Measurements from ENCODE around the gene ANAPC5.
"Not testable (repeated sequence)": the region's sequence is repeated elsewhere in the genome, so short reads cannot be mapped to it uniquely, and the experiment has no call there.

Gene ANAPC5

DNA sequence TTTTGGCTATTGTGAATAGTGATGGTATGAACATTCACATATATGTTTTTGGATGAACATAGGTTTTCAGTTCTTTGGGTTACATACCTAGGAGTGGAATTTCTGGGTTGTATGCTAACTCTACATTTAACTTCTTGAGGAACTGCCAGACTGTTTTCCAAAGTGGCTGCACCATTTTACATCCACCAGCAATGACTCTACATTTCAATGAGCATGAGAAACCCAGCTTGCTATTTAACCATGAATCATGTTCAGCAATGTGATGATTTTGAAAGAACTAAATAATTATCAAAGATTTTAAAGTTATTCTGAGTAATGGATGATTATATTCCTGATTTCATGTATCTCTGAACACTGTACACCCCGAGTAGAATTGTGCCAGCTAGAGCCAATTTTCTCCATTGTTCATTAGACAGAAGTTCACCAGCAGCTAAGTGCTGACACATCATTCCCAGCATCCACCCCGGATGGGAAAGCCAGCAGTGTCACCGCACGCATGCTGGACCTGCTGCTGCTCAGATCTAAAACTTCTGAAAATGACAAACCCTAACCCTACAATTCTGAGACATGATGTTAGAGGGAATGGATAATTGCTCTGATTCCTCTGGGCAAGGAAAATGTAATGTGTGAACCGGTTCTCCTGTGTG is 13.3 kb upstream of the ANAPC5 start:
- no peak for ATAC-seq

DNA sequence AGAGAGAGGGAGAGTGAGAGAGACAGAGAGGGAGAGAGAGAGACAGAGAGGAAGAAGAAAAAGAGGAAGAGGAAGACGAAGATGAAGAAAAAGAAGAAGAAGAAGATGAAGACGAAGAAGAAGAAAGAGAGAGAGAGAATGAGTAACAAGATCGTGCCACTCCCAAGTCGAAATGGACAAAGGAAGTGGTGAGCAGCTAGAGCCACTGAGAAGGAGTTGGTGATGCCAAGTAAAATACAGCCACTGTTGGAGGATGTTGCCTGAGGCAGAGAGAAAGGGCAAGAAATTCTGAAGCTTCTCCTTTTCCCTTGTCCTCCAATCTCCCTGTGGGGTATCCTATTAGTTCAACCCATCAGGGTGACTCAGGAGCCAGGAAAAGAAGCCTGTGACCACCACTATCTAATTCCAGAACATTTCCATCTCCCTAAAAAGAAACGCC is 12.5 kb upstream of the ANAPC5 start:
- ATAC-seq, result no peak

DNA sequence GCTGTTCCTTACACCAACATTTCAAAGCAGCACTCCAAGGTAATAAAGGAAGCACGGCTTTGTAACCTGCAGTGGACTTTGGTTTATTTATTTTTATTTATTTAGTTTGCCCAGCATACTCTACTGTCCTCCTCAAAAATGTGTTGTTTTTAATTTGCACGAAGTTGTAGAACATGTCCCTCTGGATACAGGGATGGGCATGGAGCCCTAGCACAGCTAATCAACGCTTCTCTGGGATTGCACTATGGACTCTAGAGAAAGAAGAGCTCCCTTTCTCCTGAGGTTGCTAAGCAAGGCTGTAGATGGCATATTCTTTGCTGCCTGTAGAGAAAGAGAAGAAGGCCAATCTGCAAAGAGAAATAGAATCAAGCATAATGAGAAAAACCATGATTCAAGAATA is 5.9 kb upstream of the ANAPC5 start:
- ATAC-seq, result no peak

DNA sequence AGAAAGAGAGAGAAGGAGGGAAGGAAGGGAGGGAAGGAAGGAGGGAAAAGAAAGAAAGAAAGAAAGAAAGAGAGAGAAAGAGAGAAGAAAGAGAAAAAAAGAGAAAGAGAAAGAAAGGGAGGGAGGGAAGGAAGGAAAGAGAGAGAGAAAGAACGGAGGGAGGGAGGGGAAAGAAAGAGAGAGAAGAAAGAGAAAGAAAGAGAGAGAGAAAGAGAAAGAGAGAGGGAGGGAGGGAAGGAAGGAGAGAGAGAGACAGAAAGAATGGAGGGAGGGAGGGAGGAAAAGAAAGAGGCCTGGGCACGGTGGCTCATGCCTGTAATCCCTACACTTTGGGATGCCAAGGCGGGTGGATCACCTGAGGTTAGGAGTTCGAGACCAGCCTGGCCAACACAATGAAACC is 5.1 kb upstream of the ANAPC5 start:
- ATAC-seq, result no peak

DNA sequence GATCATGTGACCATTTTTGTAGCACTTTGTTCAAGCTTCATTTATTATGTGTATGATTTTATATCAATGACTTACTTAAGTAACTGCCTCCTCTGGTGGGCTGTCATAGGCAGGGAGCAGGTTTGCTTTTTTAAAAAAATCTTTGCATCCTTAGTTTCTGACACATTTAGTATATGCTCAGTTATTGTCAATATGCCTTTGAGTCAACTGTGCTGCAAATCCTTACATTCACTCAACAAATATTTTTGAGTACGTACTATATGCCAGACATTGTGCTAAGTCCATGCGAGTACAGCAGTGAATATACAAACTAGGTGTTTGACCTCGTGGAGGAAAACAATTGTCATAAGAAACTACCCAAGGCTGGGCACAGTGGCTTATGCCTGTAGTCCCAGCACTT is 4.4 kb upstream of the ANAPC5 start:
- no peak for ATAC-seq

DNA sequence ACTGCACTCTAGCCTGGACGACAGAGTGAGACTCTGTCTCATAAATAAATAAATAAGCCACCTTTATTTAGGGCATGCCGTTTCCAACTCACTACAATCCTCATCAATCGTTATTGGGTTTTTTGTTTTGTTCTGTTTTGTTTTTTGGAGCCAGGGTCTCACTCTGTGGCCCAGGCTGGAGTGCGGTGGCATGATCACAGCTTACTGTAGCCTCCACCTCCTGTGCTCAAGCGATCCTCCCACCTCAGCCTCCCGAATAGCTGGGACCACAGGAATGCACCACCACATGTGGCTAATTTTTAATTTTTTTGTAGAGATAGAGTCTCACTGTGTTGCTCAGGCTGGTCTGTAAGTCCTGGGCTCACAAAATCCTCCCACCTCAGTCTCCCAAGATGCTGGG is 3.6 kb upstream of the ANAPC5 start:
- no peak for ATAC-seq

DNA sequence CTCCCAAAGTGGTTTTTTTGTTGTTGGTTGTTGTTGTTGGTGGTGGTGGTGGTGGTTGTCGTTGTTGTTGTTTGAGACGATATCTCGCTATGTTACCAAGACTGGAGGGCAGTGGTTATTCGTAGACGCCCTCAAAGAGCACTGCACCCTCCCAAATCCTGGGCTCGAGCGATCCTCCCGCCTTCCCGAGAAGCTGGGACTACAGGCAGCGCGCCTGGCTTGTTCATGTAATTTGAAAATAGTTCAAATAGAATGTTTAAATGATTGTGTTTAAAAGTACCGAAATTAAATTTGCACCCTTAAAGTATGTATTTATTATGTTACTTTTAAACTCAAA is 439 bp upstream of the ANAPC5 start:
- no peak for ATAC-seq

DNA sequence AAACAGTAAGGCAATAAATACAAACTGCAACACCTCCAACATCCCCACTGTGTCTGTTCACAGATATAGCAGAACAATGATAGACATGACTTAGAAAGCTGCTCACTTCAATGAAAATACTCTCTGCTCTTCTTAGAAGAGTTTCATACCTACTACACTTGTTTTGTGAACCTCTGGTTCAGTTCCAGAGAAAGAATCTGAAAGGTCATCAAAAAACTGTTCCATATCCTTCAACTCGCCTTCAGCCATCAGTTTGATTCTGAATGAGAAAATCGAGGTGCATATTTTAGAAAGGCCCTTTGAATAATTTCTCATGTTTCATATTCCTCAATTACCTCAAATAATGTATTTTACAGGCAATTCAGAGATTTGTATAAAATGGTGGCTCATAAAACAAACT is 5.5 kb downstream of the ANAPC5 start:
- ATAC-seq, result no peak

DNA sequence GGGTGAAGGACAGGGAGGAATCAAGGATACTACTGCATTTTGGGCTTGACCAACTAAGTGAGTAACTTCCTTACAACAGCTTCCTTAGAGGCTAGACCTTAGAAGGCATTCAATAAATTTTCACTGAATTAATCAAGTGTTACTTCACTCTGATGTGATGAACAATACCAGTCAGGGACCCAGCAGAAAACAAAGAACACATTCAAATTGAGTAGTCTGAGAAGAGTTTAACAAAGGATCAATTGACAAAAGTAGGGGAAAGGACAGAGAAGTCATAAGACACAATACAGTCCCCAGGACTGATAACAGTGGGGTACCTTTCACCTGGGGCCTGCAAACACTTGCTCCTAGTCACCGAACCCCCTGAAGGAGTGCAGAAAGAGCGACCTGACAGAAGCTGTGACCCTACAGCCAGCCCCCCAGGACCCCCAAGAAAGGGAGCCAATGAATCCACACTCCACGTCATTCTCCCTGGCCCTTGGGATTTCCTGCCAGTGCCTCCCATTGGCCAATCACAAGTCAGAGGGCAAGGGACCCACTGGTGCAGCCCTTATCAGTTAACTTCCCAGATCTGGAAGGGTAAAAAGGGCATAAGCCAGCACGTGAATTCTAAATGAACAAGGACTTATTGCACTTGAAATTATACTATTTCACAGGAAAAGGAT is 6.9 kb downstream of the ANAPC5 start:
- no peak for ATAC-seq

DNA sequence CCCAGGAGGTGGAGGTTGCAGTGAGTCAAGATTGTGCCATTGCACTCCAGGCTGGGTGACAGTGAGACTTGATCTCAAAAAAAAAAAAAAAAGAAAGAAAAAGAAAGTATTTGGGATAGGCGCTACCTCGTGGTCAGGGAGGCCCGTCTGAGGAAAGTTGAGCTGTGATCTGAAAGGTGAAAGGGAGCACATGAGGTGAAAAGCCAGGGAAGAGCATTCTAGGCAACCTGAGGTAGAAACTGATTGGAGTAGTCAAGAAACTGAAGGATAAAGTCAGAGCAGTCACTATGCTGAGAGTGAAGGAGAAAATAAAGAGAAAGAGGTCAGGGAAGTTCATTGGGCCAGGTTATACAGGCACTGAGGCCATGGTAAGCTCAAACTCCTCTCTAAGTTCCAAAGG is 7.7 kb downstream of the ANAPC5 start:
- no peak for ATAC-seq

DNA sequence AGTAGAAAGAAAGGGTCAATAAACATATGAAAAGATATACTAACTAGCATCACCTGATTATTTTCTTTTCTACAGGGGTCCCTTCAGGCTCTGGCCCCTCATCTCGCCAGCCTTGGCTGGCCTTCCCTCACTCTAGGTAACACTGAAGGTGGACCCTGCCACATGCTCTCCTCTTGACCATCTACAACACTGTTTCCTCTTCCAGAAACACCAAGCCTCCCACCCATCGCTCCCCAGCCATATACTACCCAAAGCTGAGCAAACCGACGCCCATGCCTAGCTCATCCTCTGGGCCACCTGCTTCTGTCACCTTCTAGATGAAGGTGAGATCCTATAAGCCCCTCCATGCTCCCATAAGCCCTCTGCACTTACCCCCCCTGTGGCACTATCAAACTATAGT is 14.8 kb downstream of the ANAPC5 start:
- no peak for ATAC-seq

DNA sequence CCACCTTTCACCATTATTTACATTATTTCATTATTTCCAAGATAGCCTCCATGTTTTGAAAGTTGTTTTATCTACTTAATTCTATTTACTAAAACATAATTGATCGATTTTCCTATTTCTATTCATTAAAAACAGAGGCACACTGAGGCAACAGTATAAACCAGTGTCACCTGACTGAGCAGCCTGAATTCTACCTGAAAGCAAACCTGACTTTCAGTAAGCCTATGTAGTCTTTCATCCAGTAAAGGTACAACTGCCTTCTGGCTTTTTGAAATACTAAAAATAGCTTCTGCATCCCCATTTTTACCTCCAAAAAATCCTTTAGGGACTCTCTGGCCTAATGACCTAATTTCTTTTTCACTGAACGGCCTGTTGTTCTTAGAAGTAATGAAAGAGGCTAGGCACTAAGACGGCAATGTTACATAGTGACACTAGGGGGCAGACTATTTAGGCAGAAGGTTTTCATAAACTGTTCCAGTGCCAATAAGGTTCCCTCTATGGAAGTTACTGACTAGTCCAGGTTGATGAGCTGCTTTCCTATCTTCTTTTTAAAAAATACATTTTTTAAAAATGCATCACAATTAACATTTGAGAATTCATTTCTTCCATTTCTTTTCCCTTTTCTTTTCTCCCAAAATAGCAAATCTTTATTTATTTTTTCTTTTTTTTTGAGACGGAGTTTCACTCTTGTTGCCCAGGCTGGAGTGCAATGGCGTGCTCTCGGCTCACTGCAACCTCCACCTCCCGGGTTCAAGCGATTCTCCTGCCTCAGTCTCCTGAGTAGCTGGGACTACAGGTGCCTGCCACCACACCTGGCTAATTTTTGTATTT is 17.5 kb downstream of the ANAPC5 start:
- ATAC-seq, result peak; percentile 71 to 75

DNA sequence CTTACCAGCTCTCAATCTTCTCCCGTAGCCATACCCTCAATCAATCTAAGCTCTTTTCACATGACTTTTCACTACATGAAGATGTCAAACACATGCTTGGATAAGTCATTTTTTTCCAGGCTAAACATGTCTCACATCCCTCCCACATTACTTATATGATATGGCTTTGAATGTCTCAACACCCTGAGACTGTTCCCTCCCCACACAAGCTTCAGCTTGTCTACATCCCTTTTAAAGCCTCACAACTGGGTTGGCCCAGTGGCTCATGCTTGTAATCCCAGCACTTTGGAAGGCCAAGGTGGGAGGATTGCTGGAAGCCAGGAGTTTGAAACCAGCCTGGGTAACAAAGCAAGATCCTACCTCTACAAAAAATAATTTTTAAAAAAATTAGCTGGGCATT is 18.5 kb downstream of the ANAPC5 start:
- no peak for ATAC-seq

DNA sequence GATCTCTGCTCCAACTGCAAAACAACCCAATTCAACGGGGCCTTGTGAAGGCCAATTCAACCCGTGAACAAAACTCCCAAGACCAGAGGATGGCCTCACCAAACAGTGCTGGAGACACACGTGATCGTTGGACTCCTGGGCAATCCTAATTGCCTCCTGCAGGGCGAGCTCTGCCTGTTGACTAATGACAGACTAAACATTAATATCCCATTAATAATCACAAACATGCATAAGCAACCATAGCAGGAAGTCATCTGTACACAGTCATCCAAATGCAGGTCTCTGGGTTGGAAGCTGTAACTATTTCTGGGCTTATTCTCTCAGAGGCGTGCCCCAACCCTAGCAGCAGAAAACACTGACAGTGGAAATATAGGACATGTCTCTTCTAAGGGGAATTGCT is 21.0 kb downstream of the ANAPC5 start:
- no peak for ATAC-seq

DNA sequence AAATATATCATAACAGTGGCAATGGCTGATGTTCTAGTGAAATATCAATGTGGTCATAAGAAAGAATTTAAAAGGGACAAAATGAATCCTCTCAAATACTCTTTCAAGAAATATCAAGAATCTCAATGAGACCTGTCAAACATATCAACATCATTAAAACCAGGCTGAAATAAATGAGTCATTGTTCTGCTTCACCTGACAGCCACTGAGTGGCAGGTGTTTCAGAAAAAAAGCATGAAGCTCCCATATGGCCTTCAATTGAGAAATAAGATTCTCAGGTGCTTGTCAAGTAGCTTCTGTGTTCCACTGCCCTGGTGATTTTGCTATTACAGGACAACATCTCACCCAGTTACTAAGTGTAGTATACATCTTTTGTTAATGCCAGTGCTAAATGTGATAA is 21.5 kb downstream of the ANAPC5 start:
- ATAC-seq, result no peak

DNA sequence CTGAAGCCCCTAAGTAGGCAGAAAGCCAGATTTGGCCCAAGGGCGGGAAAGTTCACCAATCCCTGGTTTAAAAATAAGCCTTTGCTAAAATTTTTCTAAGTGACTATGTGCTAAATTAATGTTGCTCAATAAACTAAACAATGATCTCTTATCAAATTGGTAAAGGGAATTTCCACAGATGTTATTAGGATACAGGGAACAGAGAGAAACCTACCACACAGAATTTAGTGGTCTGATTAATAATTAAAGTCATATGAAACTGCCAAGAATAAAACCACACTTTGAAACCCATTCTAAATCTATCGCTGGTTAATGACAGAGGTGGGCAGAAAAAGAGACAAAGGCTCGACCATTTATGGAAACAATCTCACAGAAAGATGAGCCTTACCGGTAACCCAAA is 22.0 kb downstream of the ANAPC5 start:
- ATAC-seq, result no peak

DNA sequence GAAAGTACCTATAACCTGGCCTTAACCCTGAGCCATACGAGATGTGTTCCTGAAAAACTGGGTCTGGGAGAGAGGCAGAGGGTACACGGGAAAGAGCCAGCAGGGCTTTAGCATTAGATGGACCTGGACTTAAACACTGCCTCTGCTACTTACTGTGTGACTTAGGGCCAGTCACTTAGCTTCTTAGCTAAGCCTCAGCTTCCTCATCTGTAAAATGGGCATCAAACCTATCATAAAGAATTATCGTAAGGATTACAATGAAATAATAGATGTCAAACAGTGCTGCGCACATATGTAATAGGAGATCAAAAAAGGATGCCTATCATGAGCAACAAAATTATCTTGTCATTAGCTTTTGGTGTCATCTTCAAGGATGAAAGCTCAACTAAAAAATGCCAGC is 23.6 kb downstream of the ANAPC5 start:
- ATAC-seq, result no peak

DNA sequence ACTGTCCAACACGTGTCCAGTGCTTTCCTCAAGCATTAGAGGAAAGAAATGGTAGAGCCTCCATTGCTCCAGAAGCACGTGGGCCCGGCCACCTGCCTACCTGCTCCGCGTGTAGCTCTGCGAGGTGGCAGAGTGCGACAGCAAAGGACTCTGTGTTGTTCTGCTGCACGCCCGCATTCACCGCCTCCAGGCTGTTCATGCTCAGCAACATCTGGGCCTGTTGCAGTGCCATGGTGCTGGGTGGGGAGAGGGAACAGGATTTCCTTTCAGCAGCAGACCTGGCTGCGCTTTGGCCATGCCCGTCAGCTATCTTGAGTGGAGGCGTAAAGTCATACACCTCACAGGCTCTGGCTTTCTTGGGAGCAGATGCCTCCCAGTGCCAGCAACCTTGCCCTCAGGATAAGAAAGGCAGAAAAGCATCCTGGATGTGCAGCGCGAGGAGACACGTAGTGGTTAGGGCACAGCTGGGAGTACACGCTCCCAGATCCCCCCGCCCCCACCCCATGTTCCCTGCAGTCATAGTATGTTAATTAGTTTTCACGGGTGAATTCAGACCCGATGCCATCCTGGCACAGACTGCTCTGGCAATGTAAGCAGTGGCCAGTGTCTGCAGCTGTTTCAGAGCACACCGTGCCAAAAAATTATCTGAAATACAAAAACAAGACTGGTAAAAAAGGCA is 25.1 kb downstream of the ANAPC5 start:
- no peak for ATAC-seq

DNA sequence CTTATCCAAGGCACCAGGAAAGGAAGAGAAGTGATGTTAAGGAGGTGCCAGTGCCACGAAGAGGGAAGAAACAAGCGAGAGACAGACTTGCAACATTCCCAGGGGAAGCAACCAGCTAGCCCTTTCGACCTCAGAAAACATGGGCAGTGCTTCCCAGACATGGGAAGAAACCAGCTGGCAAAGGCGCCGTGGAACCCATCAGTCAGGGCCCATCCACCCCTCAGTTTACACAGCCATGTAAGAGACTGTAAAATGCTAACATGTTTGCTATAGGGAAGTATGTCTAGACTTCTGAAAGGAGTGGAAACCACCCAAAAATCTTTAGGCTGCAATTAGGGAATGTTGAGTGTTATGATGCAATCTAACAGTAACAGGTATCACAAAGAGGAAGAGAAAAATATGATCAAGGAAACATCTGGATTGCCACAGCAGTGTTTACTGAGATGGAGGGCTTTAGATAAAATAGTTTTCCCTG is 26.3 kb downstream of the ANAPC5 start:
- ATAC-seq, result no peak

DNA sequence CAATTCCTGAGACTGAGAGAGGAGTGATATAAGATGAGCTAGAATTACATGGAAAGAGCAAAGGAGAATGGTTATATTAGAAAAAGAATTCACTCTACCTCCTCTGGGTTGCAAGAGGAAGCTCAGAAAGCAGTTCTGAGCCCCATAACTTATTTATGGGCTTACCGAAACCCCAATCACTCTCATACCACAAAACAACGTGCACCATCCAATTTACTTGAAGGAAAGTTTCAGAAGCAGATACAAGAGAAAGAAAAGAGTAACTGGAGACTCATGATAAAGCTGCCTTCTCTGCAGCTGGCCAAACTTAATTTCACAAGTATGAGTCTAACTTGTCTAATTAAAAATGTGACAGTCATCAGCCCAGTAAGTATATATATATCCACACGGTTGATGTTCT is 28.3 kb downstream of the ANAPC5 start:
- no peak for ATAC-seq

DNA sequence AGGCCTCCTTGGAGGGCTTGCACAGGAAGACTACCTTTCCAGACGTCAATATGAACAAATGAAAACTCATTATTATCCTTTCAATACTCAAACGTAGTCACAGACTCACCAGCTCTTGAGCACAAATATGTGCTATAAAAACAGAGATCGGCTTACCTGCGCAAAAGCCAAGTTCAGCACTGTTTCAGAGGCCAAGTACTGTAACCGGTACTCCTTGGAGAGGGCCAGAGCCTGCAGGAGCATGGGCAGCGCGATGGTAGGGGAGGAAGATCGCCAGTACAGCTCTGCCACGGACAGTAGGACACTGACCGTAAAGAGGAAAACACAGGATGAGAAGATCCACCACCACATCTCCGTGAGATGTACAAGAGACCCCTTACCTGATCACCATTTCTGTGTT is 34.1 kb downstream of the ANAPC5 start:
- ATAC-seq, result no peak

DNA sequence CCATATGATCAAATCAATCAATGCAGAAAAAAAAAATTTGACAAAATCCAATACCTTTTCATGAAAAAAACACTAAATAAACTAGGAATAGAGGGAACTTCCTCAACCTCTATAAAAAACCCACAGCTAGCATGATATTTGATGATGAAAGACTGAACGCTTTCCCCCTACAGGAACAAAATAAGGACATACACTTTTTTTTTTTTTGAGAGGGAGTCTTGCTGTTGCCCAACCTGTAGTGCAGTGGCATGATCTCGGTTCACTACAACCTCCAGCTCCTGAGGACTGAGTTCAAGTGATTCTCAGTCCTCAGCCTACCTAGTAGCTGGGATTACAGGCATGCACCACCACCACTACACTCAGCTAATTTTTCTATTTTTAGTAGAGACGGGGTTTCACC is 37.8 kb downstream of the ANAPC5 start:
- no peak for ATAC-seq

DNA sequence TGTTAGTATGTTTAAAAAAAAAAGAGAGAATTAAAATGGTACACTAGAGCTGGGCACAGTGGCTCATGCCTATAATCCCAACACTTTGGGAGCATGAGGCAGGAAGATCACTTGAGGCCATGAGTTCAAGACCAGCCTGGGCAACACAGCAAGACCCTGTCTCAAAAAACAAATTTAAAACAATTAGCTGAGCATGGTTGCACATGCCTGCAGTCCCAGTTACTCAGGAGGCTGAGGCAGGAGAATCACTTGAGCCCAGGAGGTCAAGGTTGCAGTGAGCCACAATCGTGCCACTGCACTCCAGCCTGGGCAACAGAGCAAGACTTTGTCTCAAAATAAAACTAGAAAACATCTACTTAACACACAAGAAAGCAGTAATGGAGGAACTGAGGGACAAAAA is 42.0 kb downstream of the ANAPC5 start:
- not testable (repeated sequence) for ATAC-seq

Data from activated CD4-positive, CD25-positive, alpha-beta regulatory T cell treated with anti-CD3 and anti-CD28 coated beads, Interleukin-2, amount 50 U/mL, for 24 hours (primary cell).